ENCODE measurements around the gene TNFAIP6. TPM values are rescaled to one million over a fixed set of nuclear protein-coding genes. Genes with fewer than 3 reads are reported as not detected.

Gene TNFAIP6
- total and polyA plus RNA-seq, 2 experiments from 2014 or later, result 4.5 to 10.2 TPM

GRCh38 chr2:151326554-151326953, 30.8 kb upstream of the TNFAIP6 start:
- Histone ChIP-seq H3K27me3 (replicated peaks; ENCODE audit: insufficient read depth) (no peaks in the 10 kb centered on the region), H4K20me1 (ENCODE audit: insufficient read depth) (no peaks in the 10 kb centered on the region), H3K79me2 (ENCODE audit: insufficient read depth) (no peaks in the 10 kb centered on the region), H3K36me3 (ENCODE audit: low read depth) (no peaks in the 10 kb centered on the region), H3F3A (ENCODE audit: insufficient read depth) (0 out of 2 replicates have a peak, but pooled peaks cover 4% of the 10 kb centered on the region), H3K4me2 (ENCODE audit: unreplicated experiment) (no peak overlapping the region), H3K4me3 (no peak overlapping the region), H2AFZ (no peak overlapping the region), H3K9me3 (ENCODE audit: low read depth) (no peaks in the 10 kb centered on the region), H3K27ac (no peak overlapping the region), H3K9ac (no peak overlapping the region), H3K9me2 (ENCODE audit: insufficient read depth) (no peaks in the 10 kb centered on the region), H3K4me1 (ENCODE audit: insufficient read depth) (no peaks in the 10 kb centered on the region)
- in situ Hi-C loops (cut with MboI), result no loop called here
- peak; percentile 45 for DNase-seq
- WGBS, 2 experiments (ENCODE audit: low coverage in 1 of 2, low lambda C conversion rate in 2 of 2, missing lambda C conversion rate in 2 of 2), result 19 to 20% methylated on average over 1 of the region's 1 CpG
- no peak for TF ChIP-seq EZH2phosphoT487 (IDR thresholded peaks at IDR 0.05; ENCODE audit: insufficient read depth, low read depth)
- no peak for TF ChIP-seq EZH2 (IDR thresholded peaks at IDR 0.05; ENCODE audit: insufficient read depth, poor library complexity, severe bottlenecking)

GRCh38 chr2:151329998-151330397, 27.4 kb upstream of the TNFAIP6 start:
- Histone ChIP-seq H3K79me2 (ENCODE audit: insufficient read depth) (no peaks in the 10 kb centered on the region), H3K27me3 (replicated peaks; ENCODE audit: insufficient read depth) (no peaks in the 10 kb centered on the region), H3K9me2 (ENCODE audit: insufficient read depth) (no peaks in the 10 kb centered on the region), H2AFZ (no peak overlapping the region), H3K9ac (no peak overlapping the region), H3K36me3 (ENCODE audit: low read depth) (no peaks in the 10 kb centered on the region), H3K4me1 (ENCODE audit: insufficient read depth) (peaks cover 15% of the 10 kb centered on the region), H3K9me3 (ENCODE audit: low read depth) (no peaks in the 10 kb centered on the region), H3K4me2 (ENCODE audit: unreplicated experiment) (no peak overlapping the region), H3F3A (ENCODE audit: insufficient read depth) (peaks cover 14% of the 10 kb centered on the region; the same call in 1 of the 2 replicates), H3K4me3 (no peak overlapping the region), H4K20me1 (ENCODE audit: insufficient read depth) (no peaks in the 10 kb centered on the region), H3K27ac (no peak overlapping the region)
- no peak for TF ChIP-seq EZH2phosphoT487 (IDR thresholded peaks at IDR 0.05; ENCODE audit: insufficient read depth, low read depth)
- no peak for TF ChIP-seq EZH2 (IDR thresholded peaks at IDR 0.05; ENCODE audit: insufficient read depth, poor library complexity, severe bottlenecking)
- DNase-seq, result no peak
- in situ Hi-C loops (cut with MboI), result no loop called here
- WGBS, 2 experiments (ENCODE audit: low coverage in 1 of 2, low lambda C conversion rate in 2 of 2, missing lambda C conversion rate in 2 of 2), result 96 to 98% methylated on average over 1 of the region's 1 CpG

GRCh38 chr2:151333083-151333482, 24.3 kb upstream of the TNFAIP6 start:
- Histone ChIP-seq H3K4me3 (no peak overlapping the region), H4K20me1 (ENCODE audit: insufficient read depth) (no peaks in the 10 kb centered on the region), H3K36me3 (ENCODE audit: low read depth) (no peaks in the 10 kb centered on the region), H3K9me3 (ENCODE audit: low read depth) (no peaks in the 10 kb centered on the region), H3K27me3 (replicated peaks; ENCODE audit: insufficient read depth) (no peaks in the 10 kb centered on the region), H3K4me2 (ENCODE audit: unreplicated experiment) (no peak overlapping the region), H3F3A (ENCODE audit: insufficient read depth) (peaks cover 19% of the 10 kb centered on the region; the same call in 1 of the 2 replicates), H3K9ac (no peak overlapping the region), H3K4me1 (ENCODE audit: insufficient read depth) (peaks cover 24% of the 10 kb centered on the region), H2AFZ (no peak overlapping the region), H3K27ac (no peak overlapping the region), H3K9me2 (ENCODE audit: insufficient read depth) (no peaks in the 10 kb centered on the region), H3K79me2 (ENCODE audit: insufficient read depth) (no peaks in the 10 kb centered on the region)
- WGBS, 2 experiments (ENCODE audit: low coverage in 1 of 2, low lambda C conversion rate in 2 of 2, missing lambda C conversion rate in 2 of 2), result 75 to 81% methylated on average over 3 of the region's 3 CpGs
- in situ Hi-C loops (cut with MboI), result no loop called here
- TF ChIP-seq EZH2 (IDR thresholded peaks at IDR 0.05; ENCODE audit: insufficient read depth, poor library complexity, severe bottlenecking) (no peak), EZH2phosphoT487 (IDR thresholded peaks at IDR 0.05; ENCODE audit: insufficient read depth, low read depth) (no peak)
- DNase-seq, result no peak

- no peaks in the 10 kb centered on the region for H3K36me3 ChIP-seq (ENCODE audit: low read depth)
- no peak overlapping the region for H2AFZ ChIP-seq
- H3K27me3 ChIP-seq (replicated peaks; ENCODE audit: insufficient read depth), result no peaks in the 10 kb centered on the region
- no peaks in the 10 kb centered on the region for H3K9me2 ChIP-seq (ENCODE audit: insufficient read depth)
- H3K27ac ChIP-seq, result peak overlapping the region; percentile 61
- peaks cover 28% of the 10 kb centered on the region for H3K4me1 ChIP-seq (ENCODE audit: insufficient read depth)
- H3K9ac ChIP-seq, result 0 out of 2 replicates have a peak overlapping the region, but pooled peaks have one; percentile 0
- WGBS, 2 experiments (ENCODE audit: low coverage in 1 of 2, low lambda C conversion rate in 2 of 2, missing lambda C conversion rate in 2 of 2), result 58 to 65% methylated on average over 3 of the region's 3 CpGs
- H3K79me2 ChIP-seq (ENCODE audit: insufficient read depth), result no peaks in the 10 kb centered on the region
- no peaks in the 10 kb centered on the region for H3K9me3 ChIP-seq (ENCODE audit: low read depth)
- H3K4me3 ChIP-seq, result no peak overlapping the region
- in situ Hi-C loops (cut with MboI), result no loop called here
- H4K20me1 ChIP-seq (ENCODE audit: insufficient read depth), result no peaks in the 10 kb centered on the region
- DNase-seq, result peak; percentile 92
- H3K4me2 ChIP-seq (ENCODE audit: unreplicated experiment), result peak overlapping the region; percentile 4
- peaks cover 23% of the 10 kb centered on the region; the same call in 1 of the 2 replicates for H3F3A ChIP-seq (ENCODE audit: insufficient read depth)
- no peak for TF ChIP-seq EZH2 (IDR thresholded peaks at IDR 0.05; ENCODE audit: insufficient read depth, poor library complexity, severe bottlenecking)
- 0 out of 2 replicates have a peak, but pooled peaks have one; percentile 56 for TF ChIP-seq EZH2phosphoT487 (IDR thresholded peaks at IDR 0.05; ENCODE audit: insufficient read depth, low read depth)
These were observed 23.1 kb upstream of the TNFAIP6 start for GRCh38 chr2:151334082-151334815.

Data from GM23248 (cell line).